Right hindlimb (tissue), 1 donor: Measurements from ENCODE around the gene FHIT.
"Not testable (repeated sequence)": the region's sequence is repeated elsewhere in the genome, so short reads cannot be mapped to it uniquely, and the experiment has no call there.

ENCODE experiments used
- DNase-seq: peaks from one replicate; pipeline ENCODE4 v3.0.0-alpha.2; 2018

FHIT gene

DNA sequence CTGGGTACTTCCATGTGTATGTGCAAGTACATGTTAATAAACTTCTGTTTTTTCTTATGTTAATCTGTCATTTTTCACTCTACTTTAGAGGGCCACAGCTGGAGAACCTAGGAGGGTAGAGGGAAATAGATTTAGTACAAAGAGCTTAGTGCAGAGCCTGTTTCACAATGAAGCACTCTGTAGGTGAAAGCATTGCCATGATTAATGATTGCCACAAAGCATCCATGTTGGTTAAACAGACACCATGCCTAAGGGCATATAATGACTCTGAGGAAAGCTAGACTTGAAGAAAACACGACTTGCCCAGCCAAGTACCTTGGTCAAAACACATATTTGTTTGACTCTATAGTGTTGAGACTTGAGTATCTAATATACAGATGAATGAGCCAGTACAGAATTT is 338.4 kb downstream of the FHIT start:
- DNase-seq: no peak

DNA sequence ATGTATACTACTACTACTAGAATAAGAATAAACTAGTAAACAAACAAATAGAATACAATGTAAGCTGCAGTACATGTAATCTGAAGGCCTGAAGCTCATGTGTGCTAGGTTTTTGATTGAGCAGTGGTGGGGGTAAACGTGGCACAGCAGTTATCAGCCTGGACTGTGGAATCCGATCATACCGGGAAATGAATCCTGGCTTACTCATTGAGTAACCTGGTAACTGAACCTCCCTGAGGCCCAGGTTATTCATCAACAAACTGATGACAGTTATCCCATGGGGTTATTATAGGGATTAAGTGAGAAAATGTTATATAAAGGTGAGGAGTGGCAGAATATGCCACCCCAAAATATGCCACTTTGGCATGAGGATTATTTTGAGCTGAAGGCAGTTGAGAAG is 339.1 kb downstream of the FHIT start:
- DNase-seq: no peak

- no peak for DNase-seq
Measured at GRCh38 chr3:60909526-60909925, 341.7 kb downstream of the FHIT start.

- no peak for DNase-seq
Measured at GRCh38 chr3:60906283-60906682, 345.0 kb downstream of the FHIT start.

- DNase-seq: no peak
Measured at GRCh38 chr3:60898321-60898720, 352.9 kb downstream of the FHIT start.

DNA sequence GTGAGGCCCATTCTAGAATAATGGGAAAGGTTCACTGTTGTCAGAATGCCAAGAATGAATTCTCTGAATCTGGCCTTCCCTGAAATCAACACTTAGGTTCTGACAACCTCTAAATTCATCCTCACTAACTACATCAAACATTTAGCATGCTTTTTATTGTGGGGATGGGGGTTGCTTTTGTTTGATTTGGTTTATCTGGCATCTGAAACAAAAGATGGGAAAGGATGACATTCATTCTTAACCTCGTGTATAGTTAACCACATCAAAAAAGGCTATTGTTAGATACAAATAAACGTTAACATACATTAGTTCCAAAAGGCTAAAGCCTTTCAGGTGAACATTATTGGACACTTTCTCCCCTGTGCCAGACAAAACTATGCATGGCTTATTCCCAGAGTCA is 357.3 kb downstream of the FHIT start:
- DNase-seq: no peak

DNA sequence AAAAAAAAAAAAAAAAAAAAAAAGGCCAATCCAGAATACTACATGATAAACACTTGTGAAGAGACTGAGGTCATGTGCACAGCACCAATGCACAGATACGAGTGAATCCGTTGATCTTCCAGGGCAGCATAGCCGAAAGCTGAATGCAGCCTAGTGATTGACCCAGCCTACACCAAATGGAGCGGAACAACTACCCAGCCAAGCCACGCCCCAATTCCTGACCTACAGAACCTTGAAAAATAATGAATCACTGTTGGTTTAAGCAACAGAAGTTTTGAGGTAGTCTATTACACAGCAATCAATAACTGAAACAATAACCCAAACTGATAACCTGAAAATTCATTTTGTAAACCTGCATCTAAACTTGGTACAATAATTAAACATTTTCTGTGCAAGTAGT is 361.0 kb downstream of the FHIT start:
- DNase-seq: no peak

DNA sequence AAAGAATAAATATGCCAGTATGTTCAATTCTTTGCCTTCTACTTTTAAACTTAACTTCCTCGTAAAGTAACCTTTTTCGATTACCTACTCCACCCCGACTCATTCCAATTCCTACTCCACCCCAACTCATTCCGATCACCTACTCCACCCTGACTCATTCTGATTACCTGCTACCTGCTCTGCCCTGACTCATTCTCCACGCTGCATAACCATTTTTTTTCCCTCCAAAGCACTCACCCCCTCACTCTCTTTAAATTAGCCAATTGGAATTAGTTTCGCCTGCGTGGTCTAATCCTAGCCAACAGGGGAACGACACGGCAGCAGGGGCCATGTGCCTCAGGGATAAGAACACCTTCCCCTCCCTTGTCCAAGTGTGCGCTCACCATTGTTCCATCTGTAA is 362.3 kb downstream of the FHIT start:
- not testable (repeated sequence) for DNase-seq

- DNase-seq: no peak
Measured at GRCh38 chr3:60887574-60887973, 363.7 kb downstream of the FHIT start.

- DNase-seq: no peak
Measured at GRCh38 chr3:60886518-60886917, 364.7 kb downstream of the FHIT start.

DNA sequence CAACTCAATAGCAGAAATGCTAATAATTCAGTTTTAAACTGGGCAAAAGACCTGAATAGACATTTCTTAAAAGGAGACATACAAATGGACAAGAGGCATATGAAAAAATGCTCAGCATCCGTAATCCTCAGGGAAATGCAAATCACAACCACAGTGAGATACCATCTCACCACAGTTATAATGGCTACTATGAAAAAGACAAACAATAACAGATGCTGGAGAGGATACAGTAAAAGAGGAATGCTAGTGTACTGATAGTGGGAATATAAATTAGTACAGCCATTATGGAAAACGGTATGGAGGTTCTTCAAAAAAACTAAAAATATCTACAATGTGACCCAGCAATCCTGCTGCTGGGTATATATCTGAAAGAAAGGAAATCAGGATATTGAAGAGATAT is 367.2 kb downstream of the FHIT start:
- DNase-seq: no peak

GRCh38 chr3:60877188-60877587 is 374.1 kb downstream of the FHIT start:
- no peak for DNase-seq

- DNase-seq: no peak
Measured at GRCh38 chr3:60870396-60870795, 380.9 kb downstream of the FHIT start.

- no peak for DNase-seq
Measured at GRCh38 chr3:60867200-60867599, 384.1 kb downstream of the FHIT start.

DNA sequence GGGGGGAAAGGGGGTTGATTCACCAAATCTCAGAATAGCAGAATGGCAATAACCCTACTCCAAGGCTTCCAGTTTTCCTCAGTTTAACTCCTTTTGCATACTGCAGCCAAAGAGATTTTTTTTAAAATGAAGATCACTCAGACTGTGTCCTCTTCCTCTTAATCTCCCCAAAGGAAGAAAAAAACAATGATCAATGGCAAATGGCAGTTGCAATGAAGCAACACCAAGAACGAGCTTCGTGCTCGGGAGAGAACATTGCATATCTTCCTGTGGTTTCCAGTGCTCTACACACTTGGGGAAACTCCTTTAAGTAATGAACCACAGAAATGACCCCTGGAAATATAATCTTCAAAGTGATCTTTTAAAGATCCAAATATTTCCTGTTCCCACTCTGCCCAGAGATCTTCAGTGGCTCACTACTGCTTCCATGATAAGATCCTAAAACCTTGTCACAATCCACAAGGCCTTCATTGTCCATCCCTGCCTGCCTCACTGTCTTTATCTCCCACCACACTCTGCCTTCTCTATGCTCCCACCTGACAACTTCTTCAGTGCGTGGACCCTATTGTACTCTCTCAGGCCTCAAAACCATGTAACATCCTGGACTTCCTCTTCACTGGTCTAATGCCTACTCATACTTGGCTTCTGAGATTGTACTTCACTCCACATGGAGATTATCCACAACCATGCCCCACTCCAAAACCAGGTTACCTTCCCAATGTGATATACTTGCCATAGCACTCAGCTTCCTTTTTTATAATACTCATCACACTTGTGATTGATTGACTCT is 394.8 kb downstream of the FHIT start:
- no peak for DNase-seq

- DNase-seq: no peak
Measured at GRCh38 chr3:60855250-60855649, 396.0 kb downstream of the FHIT start.

- DNase-seq: no peak
Measured at GRCh38 chr3:60854791-60855190, 396.5 kb downstream of the FHIT start.

DNA sequence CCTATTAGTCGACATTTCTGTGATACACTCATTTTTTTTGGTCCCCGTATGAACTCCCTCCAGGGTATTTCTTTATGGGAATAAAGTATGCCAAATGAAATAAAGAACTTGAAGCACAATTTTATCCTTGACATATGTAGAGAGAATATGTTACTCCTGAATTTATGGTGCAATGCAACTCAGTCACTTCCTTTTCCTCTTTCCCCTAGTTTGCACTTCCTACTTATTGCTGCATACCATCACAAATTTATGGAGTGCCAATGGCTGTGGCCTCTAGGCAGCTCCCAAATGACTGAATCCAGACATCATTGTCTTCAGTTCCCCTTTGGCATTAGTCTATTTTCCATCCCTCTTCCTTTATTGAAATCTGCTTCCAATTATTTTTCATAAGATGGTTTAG is 403.5 kb downstream of the FHIT start:
- no peak for DNase-seq

- DNase-seq: no peak
Measured at GRCh38 chr3:60844256-60844655, 407.0 kb downstream of the FHIT start.

DNA sequence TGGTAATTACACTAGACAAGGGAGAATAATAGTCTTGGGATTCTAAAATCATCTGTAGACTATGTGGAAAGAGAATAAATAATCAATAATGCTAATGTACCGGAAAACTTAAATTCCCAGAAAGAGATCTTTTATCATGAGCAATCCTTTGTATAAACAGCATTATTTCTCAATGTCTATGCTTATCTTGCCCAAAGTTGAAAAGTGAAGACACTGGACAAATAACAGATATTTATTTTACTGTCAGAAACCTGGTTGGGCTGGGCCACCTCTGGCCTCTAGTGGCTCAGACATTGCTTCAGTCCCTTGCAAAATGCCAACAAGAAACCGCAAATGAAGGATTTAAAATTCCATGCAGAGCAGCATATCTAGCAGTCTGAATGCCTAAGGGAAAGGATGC is 409.9 kb downstream of the FHIT start:
- no peak for DNase-seq

DNA sequence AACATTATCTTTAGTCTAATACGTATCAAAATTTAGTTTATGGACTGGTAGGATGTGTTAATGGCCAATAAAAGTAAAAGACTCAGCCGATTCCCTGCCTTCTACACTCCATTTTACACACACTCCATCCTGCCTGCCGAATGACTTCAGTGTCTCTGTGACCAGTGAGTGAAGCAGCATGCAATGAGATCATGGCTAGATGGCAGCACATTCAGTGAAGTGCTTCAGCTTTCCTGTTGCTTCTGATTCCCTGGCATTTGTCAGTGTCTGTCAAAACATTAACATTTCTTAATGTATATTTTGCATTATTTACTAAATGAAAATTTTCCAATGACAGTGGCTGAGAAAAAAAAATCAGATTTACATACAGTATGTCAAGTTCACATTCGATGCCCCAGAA is 412.0 kb downstream of the FHIT start:
- DNase-seq: no peak

- no peak for DNase-seq
Measured at GRCh38 chr3:60835796-60836195, 415.5 kb downstream of the FHIT start.

DNA sequence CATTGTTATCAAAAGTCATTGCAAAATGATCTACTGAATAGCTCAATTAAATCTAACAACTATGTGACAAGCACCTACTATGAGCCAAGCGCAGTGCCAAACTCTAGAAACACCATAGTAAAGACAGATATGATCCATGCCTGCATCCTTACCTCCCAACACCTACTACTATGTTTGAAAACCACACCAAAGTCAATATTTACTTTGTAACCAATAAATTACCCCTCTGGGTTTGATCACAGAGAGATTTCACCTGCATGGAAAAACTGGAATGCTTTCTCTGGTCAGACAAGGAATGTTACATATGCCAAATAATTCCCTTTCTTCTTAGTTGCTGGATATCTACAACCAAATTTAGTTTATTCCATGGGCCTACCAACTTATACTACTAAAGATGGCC is 422.2 kb downstream of the FHIT start:
- DNase-seq: no peak

- no peak for DNase-seq
Measured at GRCh38 chr3:60827666-60828065, 423.6 kb downstream of the FHIT start.

DNA sequence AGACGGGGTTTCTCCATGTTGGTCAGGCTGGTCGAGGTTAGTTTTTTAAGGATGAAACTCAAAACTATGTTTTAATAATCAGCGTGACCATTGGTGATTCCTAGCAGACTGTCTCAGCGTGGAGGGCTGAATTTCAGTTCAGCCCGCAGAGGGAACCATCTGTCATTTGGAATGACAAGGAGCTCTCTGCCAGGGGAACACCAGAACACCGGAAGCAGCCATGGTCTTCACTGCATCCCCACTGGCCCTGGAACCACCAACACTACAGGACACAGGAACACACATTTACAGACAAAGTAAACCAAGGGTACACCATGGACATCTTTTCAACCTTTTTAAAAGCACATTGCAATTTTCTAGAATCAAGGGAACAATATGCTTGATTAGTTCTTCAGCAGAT is 424.7 kb downstream of the FHIT start:
- DNase-seq: no peak
